GM19351 (cell line): Measurements from ENCODE around the gene TAGLN.

Experiments
- ATAC-seq: cut with Tn5 transposase; IDR thresholded peaks from one replicate; pipeline ENCODE4 v1.9.1; 2021; ENCODE audit warnings: mild to moderate bottlenecking, moderate library complexity; ENCODE audit not compliant: unreplicated experiment

Gene TAGLN

DNA sequence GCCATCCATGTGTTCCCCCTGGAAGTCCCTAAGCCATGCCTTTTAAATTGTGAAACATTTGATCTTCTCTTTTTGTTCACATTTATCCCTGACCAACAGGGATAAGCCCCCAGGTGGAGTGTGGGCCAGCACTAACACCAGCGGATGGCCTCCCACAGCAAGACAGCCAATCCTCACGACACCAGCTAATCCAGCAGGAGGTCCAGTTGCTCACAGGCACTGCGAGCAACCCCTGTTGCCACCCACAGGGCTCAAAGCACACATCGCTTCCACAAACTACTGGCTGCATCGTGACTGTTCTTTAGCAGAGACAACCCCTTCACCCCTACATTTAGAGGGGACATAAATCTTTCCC lies 30.7 kb downstream of the TAGLN start:
- no peak for ATAC-seq

DNA sequence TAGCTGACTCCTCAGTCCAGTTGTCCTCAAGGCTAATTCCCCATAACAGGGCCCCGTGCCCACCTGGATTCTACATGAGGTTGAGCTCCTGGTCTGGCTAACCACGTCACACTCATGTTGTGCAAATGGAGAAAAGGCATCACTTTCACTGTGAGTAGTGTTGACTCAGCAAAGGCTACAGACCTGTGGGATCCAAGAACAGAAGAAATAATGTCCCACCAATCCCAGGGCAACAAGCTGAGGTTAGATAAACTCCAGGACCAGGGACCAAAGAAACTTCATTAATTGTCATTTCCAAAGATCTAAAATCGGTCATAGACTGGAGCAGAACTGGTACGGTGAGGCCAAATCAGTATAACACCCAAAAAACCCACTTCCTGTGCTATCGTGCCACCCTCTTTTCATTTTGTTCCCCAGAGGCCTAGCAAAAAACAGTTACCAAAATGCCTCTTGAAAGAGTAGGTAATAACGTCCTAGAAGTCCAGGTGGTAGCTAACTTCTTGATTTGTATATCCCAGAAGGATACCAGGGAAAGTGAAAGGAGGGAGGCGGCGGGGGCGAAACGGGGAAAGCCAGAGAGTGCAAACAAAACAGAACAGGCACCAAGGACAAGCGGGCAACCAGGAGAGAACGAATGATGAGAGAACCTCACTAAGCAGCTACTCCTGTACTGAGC lies 31.3 kb downstream of the TAGLN start:
- no peak for ATAC-seq

DNA sequence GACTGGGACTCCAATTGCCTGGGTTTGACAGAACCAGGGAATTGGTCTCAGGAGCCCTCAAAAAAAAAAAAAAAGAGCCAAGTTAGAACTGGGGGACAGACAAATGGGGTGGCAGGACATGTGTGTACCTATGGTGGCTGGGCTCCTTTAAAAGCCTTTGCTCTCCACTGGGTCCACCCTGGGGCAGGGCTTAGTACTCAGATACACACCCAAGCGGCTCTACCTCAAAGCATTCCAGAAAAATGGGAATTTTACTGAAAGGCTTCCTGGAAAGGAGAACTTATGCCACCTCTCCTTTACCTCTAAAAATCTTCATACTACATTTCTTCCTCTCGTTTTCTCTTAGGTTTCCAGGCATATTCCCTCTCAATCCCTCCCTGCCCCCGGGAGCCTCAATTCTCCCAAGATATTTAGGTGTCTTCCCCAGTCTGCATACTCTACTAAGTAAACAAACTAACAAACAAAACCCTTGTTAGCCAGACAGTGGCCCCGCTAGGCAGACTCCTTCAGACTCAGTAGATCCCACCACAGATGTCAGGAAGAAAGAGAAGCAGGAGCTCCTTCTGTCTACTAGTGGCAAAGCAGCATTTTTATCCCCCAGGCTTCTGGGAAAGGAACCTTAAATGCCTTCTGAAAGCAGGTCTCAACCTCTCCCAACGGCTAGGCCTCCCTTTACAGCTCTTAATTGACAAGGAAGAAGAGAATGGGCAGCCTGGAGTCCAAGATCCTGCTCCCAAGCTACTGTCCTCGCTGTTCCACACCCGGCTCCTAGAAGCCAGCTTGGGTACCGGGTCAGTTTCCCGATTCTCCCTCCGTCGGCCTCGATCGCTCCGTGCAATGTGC lies 32.0 kb downstream of the TAGLN start:
- no peak for ATAC-seq

DNA sequence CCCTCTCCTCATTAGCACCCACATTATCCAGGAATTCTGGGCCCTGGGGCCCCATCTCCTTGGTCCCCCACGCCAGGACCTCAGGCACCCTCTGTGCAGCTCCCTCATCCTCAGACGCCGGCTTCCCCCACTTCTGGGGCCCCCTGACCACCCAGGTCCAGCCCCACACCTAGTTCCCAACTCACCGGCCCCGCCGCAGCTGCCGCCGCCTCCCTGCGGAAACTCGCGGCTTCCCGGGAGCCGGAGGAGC lies 32.6 kb downstream of the TAGLN start, which contains the start of gene PCSK7:
Gene PCSK7, minus strand, starts transcription at position 232 of the 250 bp plus-strand sequence. CDS start 2,229 bp downstream, outside the sequence.
- ATAC-seq = no peak

DNA sequence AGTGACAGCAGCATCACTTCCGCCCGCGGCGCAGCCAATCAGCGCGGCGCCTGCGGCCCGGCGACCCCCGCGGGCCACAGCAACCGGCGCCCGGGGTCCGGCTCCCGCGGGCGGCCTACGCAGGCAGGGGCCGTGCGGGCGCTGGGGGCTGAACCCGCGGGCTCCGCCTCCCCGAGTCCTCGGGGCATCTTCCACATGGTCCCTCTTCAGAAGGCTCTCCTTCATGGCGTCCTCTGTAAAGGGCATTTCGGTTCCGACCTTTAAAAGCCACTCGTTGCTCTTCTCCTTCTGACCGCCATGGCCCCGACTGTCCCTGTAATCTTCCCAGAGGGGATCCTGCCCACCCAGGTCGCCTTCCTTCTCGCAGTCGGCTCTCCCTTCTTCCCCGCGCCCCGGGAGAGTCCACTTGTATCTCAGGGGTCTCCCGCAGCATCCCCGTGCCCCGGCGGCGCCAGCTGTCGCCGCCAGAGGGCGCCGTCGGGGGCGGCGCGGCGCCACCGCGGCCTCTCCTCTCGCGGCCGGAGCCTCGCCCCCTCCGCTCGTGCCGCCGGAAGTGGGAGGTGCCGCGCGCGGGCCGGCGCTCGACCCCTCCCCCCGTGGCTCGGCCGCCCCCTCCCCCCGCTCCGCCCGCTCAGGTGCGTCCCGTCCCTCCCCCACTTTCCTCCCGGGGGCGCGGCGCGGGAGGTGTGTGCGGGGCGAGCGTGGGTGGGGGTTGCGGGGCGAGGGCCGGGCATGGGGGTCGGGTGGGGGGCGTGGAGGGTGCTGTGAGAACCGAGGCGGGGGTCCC lies 33.1 kb downstream of the TAGLN start, which contains the start of gene RNF214:
Gene RNF214, plus strand, starts transcription at position 580 of the 787 bp plus-strand sequence. CDS start 1,602 bp downstream, outside the sequence.
- peak; percentile 73 for ATAC-seq

DNA sequence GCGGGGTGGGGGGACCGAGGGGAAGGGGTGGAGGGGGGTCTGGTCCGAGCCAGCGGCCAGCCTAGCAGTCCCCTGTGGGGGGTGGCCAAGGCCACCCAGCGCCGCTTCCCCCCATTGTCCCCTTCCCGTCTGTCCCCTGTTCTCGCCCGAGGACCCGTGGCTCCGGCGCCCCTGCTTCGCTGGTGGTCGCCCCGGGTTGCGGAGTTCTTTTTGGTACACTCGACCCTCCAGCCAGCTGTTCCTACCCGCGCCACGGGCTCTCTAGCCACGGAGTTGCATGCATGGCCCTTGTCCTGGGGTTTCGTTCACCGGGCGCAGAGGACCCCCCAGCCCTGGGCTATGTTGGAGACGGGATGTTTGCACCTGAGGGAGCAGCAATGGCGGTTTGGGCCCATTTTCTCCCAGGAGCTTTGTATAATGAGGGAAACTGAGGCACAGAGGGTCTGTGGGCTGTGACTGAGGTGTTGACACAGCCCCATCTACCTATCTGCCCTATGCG lies 33.8 kb downstream of the TAGLN start:
- ATAC-seq = no peak

DNA sequence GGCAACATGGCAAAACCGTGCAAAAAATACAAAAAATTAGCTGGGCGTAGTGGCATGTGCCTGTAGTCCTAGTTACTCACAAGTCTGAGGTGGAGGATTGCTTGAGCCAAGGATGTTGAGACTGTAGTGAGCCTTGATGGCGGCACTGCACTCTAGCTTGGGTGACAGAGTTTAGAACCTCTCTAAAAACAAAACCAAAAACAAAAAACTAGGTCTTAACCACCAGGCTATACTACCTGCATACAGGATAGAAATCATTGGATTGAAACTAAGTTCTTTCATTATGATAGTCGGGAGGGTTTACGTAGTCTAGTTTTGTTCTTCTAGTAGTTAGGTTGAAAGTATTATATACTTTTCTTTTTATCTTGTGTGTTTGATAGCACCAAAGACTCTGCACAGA lies 39.1 kb downstream of the TAGLN start:
- no peak for ATAC-seq

DNA sequence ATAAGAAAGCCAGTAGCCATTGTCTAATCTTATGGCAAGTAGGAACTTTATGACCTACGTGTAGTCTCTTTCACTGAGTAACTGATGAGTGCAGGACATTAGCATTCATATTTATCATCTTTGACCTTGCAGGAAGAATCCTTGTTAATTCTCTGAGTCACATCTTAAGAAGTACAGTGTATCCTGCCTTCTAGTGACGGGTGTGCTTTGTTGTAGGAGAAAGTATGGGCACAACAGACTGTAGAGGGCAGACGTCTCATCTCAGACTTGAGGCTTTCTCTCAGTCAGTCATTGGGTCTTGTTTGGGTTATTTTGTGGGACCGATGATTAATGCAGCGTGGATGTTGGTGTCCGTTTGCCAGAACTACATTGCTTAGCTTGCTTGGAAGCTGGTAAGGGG lies 40.1 kb downstream of the TAGLN start:
- ATAC-seq = no peak

DNA sequence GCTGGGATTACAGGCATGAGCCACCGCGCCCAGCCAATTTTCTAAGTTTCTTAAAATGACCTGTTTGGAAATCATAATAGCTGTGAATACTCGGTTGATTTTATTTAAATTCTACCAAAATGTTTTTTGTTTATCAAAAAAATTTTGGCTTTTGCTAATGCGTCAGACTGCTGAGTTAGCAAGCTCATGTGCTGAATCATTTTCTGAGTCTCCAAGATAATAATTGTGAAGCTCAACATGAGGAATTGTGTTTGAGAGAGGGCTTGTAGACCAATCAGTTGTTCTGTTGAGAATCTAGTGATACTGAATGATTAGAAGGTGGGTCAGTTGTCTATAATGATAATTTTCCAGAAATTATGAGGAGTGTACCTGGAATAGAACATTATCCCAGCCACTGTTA lies 49.2 kb downstream of the TAGLN start:
- ATAC-seq = no peak

DNA sequence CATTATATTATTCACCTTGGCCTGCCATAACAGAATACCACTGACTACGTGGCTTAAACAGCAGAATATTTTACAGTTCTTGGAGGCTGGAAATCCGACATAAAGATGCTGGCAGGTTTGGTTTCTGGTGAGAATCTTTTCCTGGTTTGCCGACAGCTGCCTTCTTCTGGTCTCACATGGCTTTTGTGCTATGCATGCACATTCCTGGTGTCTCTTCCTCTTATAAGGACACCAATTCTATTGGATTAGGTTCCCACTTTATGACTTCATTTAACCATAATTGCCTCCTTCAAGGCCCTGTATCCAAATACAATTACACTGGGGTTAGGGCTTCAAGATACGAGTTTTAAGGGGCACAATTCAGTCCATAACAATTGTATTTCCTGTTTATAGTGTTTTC lies 50.4 kb downstream of the TAGLN start:
- no peak for ATAC-seq

DNA sequence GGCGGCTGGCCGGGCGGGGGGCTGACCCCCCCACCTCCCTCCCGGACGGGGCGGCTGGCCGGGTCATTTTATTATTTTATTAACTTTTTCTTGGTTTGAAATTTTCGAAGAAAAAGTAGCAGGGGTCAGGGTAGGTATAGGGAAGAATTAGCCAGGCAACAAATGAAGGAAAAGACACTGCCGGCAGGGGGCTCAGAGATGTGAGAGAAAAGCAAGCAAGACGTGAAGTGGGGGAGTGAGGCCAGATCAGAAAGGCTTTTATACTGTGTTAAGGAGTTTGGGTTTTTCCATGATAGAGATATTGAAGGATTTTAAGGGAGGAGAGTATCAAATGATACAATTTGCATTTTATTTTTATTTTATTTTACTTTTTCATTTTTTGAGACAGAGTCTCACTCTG lies 52.3 kb downstream of the TAGLN start:
- ATAC-seq = no peak

DNA sequence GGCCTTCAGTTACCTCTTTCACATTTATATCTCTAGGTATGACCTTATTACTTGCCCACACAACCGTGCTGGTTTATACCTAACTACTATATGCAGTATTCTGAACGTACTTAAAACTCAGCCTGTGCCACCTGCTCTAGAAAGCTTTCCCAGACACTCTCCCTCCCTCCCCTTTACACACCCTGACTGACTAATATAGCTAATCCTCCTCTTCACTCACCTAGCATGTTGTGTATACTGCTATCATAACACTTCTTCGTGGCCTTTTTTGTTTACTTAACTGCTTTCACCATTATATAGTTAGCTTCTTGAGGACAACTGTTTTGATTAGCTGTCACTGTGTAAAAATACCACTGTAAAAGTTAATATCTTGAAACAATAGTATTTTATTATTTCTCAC lies 56.8 kb downstream of the TAGLN start:
- no peak for ATAC-seq

DNA sequence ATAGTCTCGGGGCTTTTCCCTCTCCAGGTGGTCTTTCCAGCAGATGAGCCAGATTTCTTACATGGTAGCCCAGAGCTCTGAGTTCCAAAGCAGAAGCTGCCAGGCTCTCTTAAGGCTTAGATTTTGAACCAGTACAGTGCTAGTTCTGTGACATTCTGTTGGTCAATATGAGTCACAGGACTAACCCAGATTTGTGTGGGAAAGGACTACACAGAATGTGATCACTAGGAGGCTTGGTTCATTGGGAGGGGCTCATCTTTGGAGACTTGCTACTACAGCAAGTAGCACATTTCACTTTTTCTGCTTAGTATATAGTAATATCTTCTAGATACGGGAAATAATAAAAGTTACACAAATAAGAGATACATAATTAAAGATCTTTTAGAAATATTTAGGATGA lies 57.4 kb downstream of the TAGLN start:
- ATAC-seq = no peak
